ENCODE results near the gene KAT6B. TPM values are rescaled to one million over a fixed set of nuclear protein-coding genes. Genes with fewer than 3 reads are reported as not detected.

The KAT6B gene
- total RNA-seq, 1 donor from 2014 or later = 21.7 TPM

- Histone ChIP-seq H3K27me3 (ENCODE audit: insufficient read depth, low read length) (no peaks in the 10 kb centered on the region), H3K79me2 (ENCODE audit: insufficient read depth, low read length) (no peaks in the 10 kb centered on the region), H3K27ac (ENCODE audit: low read depth, low read length) (no peak overlapping the region), H3K9ac (ENCODE audit: low read length) (no peak overlapping the region), H3K4me3 (ENCODE audit: insufficient read depth, low read depth, low read length) (no peak overlapping the region), H3K9me3 (ENCODE audit: insufficient read depth, low read depth, low read length) (no peaks in the 10 kb centered on the region), H3K4me1 (ENCODE audit: insufficient read depth, low read length) (no peaks in the 10 kb centered on the region), H2AFZ (ENCODE audit: low read depth, low read length) (no peak overlapping the region), H4K20me1 (ENCODE audit: insufficient read depth, low read length) (no peaks in the 10 kb centered on the region), H3K4me2 (ENCODE audit: low read length) (no peak overlapping the region), H3K36me3 (ENCODE audit: insufficient read depth, low read length) (no peaks in the 10 kb centered on the region)
- Mint-ChIP-seq H3K9me3 (ENCODE audit: unreplicated experiment) (no peaks in the 10 kb centered on the region), H3K36me3 (ENCODE audit: low read depth, unreplicated experiment) (peaks cover 19% of the 10 kb centered on the region), H3K4me1 (ENCODE audit: low read depth, unreplicated experiment) (no peaks in the 10 kb centered on the region), H3K27me3 (ENCODE audit: low read depth, unreplicated experiment) (no peaks in the 10 kb centered on the region), H3K4me3 (ENCODE audit: unreplicated experiment) (no peak overlapping the region), H3K27ac (ENCODE audit: unreplicated experiment) (no peak overlapping the region)
- DNase-seq (ENCODE audit: low read depth) = no peak
- no peak for TF ChIP-seq EZH2 (IDR thresholded peaks at IDR 0.05; ENCODE audit: insufficient read depth, low read length)
- no peak for TF ChIP-seq CTCF (IDR thresholded peaks at IDR 0.05; ENCODE audit: insufficient read depth, low read depth, low read length)
- no peak for FAIRE-seq
These were observed 186.6 kb downstream of the KAT6B start for GRCh38 chr10:75013007-75013406.

- H3K36me3 ChIP-seq (ENCODE audit: insufficient read depth, low read length) = no peaks in the 10 kb centered on the region
- no peaks in the 10 kb centered on the region for H3K27me3 Mint-ChIP-seq (ENCODE audit: low read depth, unreplicated experiment)
- H3K4me3 ChIP-seq (ENCODE audit: insufficient read depth, low read depth, low read length) = no peak overlapping the region
- no peaks in the 10 kb centered on the region for H3K27me3 ChIP-seq (ENCODE audit: insufficient read depth, low read length)
- H3K4me1 Mint-ChIP-seq (ENCODE audit: low read depth, unreplicated experiment) = no peaks in the 10 kb centered on the region
- H3K9ac ChIP-seq (ENCODE audit: low read length) = no peak overlapping the region
- no peak overlapping the region for H2AFZ ChIP-seq (ENCODE audit: low read depth, low read length)
- no peak overlapping the region for H3K4me2 ChIP-seq (ENCODE audit: low read length)
- no peaks in the 10 kb centered on the region for H3K4me1 ChIP-seq (ENCODE audit: insufficient read depth, low read length)
- TF ChIP-seq CTCF (IDR thresholded peaks at IDR 0.05; ENCODE audit: insufficient read depth, low read depth, low read length) (no peak), EZH2 (IDR thresholded peaks at IDR 0.05; ENCODE audit: insufficient read depth, low read length) (no peak)
- H4K20me1 ChIP-seq (ENCODE audit: insufficient read depth, low read length) = no peaks in the 10 kb centered on the region
- no peak overlapping the region for H3K4me3 Mint-ChIP-seq (ENCODE audit: unreplicated experiment)
- peaks cover 20% of the 10 kb centered on the region for H3K36me3 Mint-ChIP-seq (ENCODE audit: low read depth, unreplicated experiment)
- FAIRE-seq (no peak), DNase-seq (ENCODE audit: low read depth) (no peak)
- H3K79me2 ChIP-seq (ENCODE audit: insufficient read depth, low read length) = no peaks in the 10 kb centered on the region
- H3K27ac Mint-ChIP-seq (ENCODE audit: unreplicated experiment) = no peak overlapping the region
- no peak overlapping the region for H3K27ac ChIP-seq (ENCODE audit: low read depth, low read length)
- H3K9me3 ChIP-seq (ENCODE audit: insufficient read depth, low read depth, low read length) = no peaks in the 10 kb centered on the region
- H3K9me3 Mint-ChIP-seq (ENCODE audit: unreplicated experiment) = no peaks in the 10 kb centered on the region
These were observed 187.1 kb downstream of the KAT6B start for GRCh38 chr10:75013522-75013921.

DNA sequence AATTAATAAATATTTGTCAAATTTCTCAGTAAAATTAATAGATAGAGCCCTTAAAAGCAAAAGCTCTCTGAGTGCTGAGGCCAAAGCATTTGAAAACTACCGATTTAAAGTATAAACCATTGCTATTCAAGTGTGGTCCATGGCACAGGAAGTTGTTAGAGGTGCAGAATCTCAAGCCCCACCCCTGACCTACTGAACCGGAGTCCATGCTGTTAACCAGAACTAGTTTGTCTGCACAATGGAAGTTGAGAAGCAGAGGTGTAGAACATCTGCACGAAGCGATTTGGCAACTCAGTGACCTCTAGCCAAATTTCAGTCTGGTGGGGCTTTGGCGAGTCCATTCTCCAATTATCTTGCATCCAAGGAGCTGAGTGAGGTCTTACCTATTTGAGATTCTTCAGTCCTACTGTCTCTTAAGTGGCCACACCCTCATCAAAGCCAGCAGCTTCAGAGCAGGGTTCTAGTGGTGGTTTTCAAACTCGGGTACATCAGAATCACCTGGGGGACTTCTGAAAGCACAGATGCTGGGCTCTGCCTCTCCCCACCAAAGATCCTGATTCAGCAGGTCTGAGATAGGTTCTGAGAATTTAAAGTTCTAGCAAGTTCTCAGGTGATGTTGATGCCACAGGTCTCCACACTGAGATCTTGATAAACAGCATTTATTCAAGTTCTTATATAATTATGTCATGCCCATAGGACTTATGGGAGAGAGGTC is 188.3 kb downstream of the KAT6B start:
- Histone ChIP-seq H3K79me2 (ENCODE audit: insufficient read depth, low read length) (no peaks in the 10 kb centered on the region), H3K9ac (ENCODE audit: low read length) (no peak overlapping the region), H3K4me1 (ENCODE audit: insufficient read depth, low read length) (no peaks in the 10 kb centered on the region), H3K27ac (ENCODE audit: low read depth, low read length) (no peak overlapping the region), H4K20me1 (ENCODE audit: insufficient read depth, low read length) (no peaks in the 10 kb centered on the region), H3K4me2 (ENCODE audit: low read length) (no peak overlapping the region), H2AFZ (ENCODE audit: low read depth, low read length) (no peak overlapping the region), H3K36me3 (ENCODE audit: insufficient read depth, low read length) (no peaks in the 10 kb centered on the region), H3K27me3 (ENCODE audit: insufficient read depth, low read length) (no peaks in the 10 kb centered on the region), H3K4me3 (ENCODE audit: insufficient read depth, low read depth, low read length) (no peak overlapping the region), H3K9me3 (ENCODE audit: insufficient read depth, low read depth, low read length) (no peaks in the 10 kb centered on the region)
- no peak overlapping the region for H3K27ac Mint-ChIP-seq (ENCODE audit: unreplicated experiment)
- DNase-seq (ENCODE audit: low read depth) = no peak
- H3K27me3 Mint-ChIP-seq (ENCODE audit: low read depth, unreplicated experiment) = no peaks in the 10 kb centered on the region
- FAIRE-seq = no peak
- no peaks in the 10 kb centered on the region for H3K9me3 Mint-ChIP-seq (ENCODE audit: unreplicated experiment)
- no peak overlapping the region for H3K4me3 Mint-ChIP-seq (ENCODE audit: unreplicated experiment)
- TF ChIP-seq EZH2 (IDR thresholded peaks at IDR 0.05; ENCODE audit: insufficient read depth, low read length) (no peak), CTCF (IDR thresholded peaks at IDR 0.05; ENCODE audit: insufficient read depth, low read depth, low read length) (no peak)
- no peaks in the 10 kb centered on the region for H3K4me1 Mint-ChIP-seq (ENCODE audit: low read depth, unreplicated experiment)
- H3K36me3 Mint-ChIP-seq (ENCODE audit: low read depth, unreplicated experiment) = peaks cover 22% of the 10 kb centered on the region

Data from astrocyte (in vitro differentiated cells and primary cell).